Psoas muscle (tissue), 8 donors: ENCODE data around the gene MFNG. TPM values are rescaled to one million over a fixed set of nuclear protein-coding genes. Genes with fewer than 3 reads are reported as not detected.

Experiments used
- ATAC-seq, 4 donors: fragments of 200-7000 bp; cut with Tn5 transposase; one replicate each; pipeline ENCODE4 v1.9.1; 2020; ENCODE audit warnings: moderate library complexity in 3 of 4, mild to moderate bottlenecking in 2 of 4
- DNase-seq, 2 donors: peaks; one replicate each; pipeline ENCODE4 v3.0.0-alpha.2; 2020
- H3K27ac ChIP-seq: fragments of 200-600 bp; one replicate; pipeline ENCODE4 v1.8.0; 2022
- H3K27me3 ChIP-seq, 3 donors: fragments of 200-600 bp in 1 of 3; one replicate each; pipeline versions ENCODE4 v1.6.1 to v1.8.0; 2013 to 2022; ENCODE audit warnings: low read length in 2 of 3, mild to moderate bottlenecking in 2 of 3, moderate library complexity in 1 of 3; ENCODE audit not compliant: insufficient read depth in 3 of 3
- H3K36me3 ChIP-seq, 2 donors: fragments of 200-600 bp in 1 of 2; one replicate each; pipeline versions ENCODE4 v1.6.1 to v1.8.0; 2013 to 2022; ENCODE audit warnings: low read depth in 1 of 2, mild to moderate bottlenecking in 1 of 2, moderate library complexity in 1 of 2; ENCODE audit not compliant: insufficient read depth in 1 of 2
- H3K4me1 ChIP-seq: fragments of 200-600 bp; one replicate; pipeline ENCODE4 v1.8.0; 2022
- H3K4me3 ChIP-seq: fragments of 200-600 bp; one replicate; pipeline ENCODE4 v1.8.0; 2022; ENCODE audit warnings: mild to moderate bottlenecking
- H3K9me3 ChIP-seq: fragments of 200-600 bp; one replicate; pipeline ENCODE4 v1.8.0; 2022
- CTCF ChIP-seq: fragments of 200-600 bp; IDR thresholded peaks from one replicate; pipeline ENCODE4 v1.8.0; 2022; ENCODE audit warnings: antibody characterized with exemption
- WGBS, 3 donors: extraction: QIAGEN DNeasy Blood & Tissue Kit; methylation state at CpG; one replicate each; pipeline versions ENCODE4 v1.1.6 to v1.1.7; 2013; 5-methylcytosine and 5-hydroxymethylcytosine counted together
- intact Hi-C, 2 donors: fragments of 100-400 bp; cut with DNase I; formaldehyde crosslinking; loops; one replicate each; pipeline versions ENCODE4 v1.11.0 to v1.14.2; 2022
- polyA plus RNA-seq, 3 donors: library from polyadenylated mRNA; stranded (reverse); fragments of 200-250 nt; gene quantifications; one replicate each; pipeline ENCODE4 v1.2.3, GENCODE V29; 2013
- total RNA-seq, 4 donors: library from RNA; stranded (reverse); fragmentation: NEBNext Ultra II Directional in 2 of 4; extraction: Animal tissue kit (Norgen Biotek cat#: 25700) in 2 of 4; gene quantifications; one replicate each; pipeline versions ENCODE4 v1.2.1 to v1.2.4, GENCODE V29; 2021 to 2023
- donor health status: healthy with polysubstance abuse.
- donor health status: DM: no; HTN: no; CAD: no; lungs with moderate emphysema.
- donor health status: Bipolar disorder and iron deficiency.
- donor health status: healthy.
- donor health status: DM: yes; HTN: yes; CAD: no.
- donor health status: DM: no; HTN: no; CAD: no.
- donor health status: DM: no; HTN: no; CAD: no.
- donor health status: DM: yes; HTN: yes; CAD: no.

MFNG gene
- total and polyA plus RNA-seq, 7 donors, result 4.3 to 9.6 (median 8.0) TPM

DNA sequence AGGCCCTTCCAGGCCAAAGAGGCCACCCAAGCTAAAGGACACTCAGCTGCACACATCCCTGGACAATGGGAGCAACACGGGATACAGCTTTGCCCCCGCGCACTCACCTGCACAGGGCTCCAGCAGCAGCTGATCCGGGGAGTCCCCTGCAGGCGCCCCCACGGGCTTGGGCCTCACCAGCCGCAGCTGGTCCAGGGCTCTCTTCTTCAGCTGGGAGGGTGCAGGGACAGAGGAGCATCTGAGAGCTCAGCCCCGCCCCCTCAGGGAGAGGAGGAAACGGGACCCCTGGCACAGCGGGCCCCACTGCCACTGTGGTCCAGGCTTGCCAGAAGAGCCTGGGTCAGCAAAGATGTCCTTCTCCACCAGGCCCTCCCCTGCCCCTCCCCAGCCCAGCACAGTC lies 7.8 kb upstream of the MFNG start:
- intact Hi-C loops, result no loop called here
- Histone ChIP-seq H3K4me1 (no peaks in the 10 kb centered on the region), H3K27me3 (peaks cover 0 to 11% (median 0%) of the 10 kb centered on the region in 3 donors), H3K9me3 (no peaks in the 10 kb centered on the region), H3K4me3 (no peak overlapping the region), H3K36me3 (no peaks in the 10 kb centered on the region), H3K27ac (no peak overlapping the region)
- ATAC-seq, result no peak
- no peak for DNase-seq
- TF ChIP-seq CTCF, result no peak
- WGBS, 3 donors, result 85 to 89% (median 86%) methylated on average over 10 of the region's 10 CpGs

- ATAC-seq, result no peak
- Histone ChIP-seq H3K36me3 (no peaks in the 10 kb centered on the region), H3K27me3 (peaks cover 0 to 11% (median 0%) of the 10 kb centered on the region in 3 donors), H3K9me3 (no peaks in the 10 kb centered on the region), H3K27ac (no peak overlapping the region), H3K4me3 (no peak overlapping the region), H3K4me1 (no peaks in the 10 kb centered on the region)
- no peak for DNase-seq
- 74 to 76% (median 75%) methylated on average over 24 of the region's 24 CpGs for WGBS, 3 donors
- peak; percentile 4 for TF ChIP-seq CTCF
- intact Hi-C loops, result no loop called here
These were observed 6.5 kb upstream of the MFNG start for GRCh38 chr22:37492428-37493344.

DNA sequence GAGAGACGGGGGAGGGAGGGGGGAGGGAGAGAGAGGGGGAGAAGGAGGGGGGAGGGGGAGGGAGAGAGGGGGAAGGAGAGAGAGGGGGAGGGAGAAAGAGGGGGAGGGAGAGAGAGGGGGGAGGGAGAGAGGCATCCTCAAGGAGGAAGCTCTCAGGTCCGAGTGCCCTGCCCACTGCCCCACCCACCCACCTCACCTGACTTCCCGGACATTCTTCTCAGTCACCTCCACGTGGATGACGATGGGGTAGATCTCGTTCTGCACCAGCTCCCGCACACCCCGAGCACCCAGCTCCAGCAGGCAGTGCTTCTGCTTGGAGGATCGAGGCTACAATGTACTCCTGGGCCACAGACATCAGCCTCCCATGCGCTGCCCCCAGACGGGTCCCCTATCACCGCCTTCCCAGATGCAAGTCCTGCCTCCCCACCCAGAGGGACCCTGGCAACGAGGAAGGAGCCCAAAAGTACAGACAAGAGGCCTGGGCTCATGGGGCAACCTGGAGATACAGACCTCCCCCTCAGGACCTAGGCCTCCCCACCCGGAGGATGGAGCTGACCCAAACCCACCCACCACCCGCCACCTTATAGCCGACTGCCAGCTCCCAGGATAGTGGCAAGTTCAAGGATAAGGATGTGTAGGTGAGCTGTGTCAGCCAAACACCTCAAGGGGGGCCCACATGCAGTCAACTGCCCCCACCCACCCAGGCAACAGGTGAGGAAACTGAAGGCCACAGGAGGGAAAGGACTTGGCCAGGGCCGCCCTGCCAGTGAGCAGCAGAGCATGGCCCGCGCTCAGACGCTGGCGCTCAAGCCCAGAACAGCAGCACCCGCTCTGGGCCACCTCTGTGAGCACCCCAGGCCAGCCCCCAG lies 5.6 kb upstream of the MFNG start:
- H3K27ac ChIP-seq, result no peak overlapping the region
- H3K36me3 ChIP-seq, result no peaks in the 10 kb centered on the region
- intact Hi-C loops, result no loop called here
- H3K9me3 ChIP-seq, result no peaks in the 10 kb centered on the region
- WGBS, 3 donors, result 84 to 85% (median 85%) methylated on average over 21 of the region's 22 CpGs
- DNase-seq, result no peak
- ATAC-seq, result no peak
- H3K4me3 ChIP-seq, result no peak overlapping the region
- TF ChIP-seq CTCF, result no peak
- H3K4me1 ChIP-seq, result no peaks in the 10 kb centered on the region
- H3K27me3 ChIP-seq, result peaks cover 0 to 5% (median 0%) of the 10 kb centered on the region in 3 donors

DNA sequence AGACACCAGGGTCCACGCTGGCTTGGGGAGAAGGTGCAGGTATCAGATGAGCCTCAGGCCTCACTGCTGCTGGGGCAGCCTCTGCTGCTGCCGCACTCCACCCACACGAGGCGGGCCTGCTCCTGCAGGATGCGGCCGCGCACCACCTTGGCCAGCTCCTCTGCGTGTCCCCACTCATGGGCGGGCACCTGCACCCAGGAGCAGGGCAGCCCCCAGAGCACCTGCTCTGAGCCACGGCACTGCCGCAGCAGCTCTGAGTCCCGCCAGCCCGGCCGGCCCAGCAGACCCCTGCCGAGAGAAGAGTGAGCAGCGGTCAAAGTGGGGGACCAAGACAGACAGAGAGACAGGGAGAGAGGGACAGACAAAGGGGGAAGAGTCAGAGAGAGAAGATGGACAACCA lies 4.9 kb upstream of the MFNG start:
- peaks cover 0 to 5% (median 0%) of the 10 kb centered on the region in 3 donors for H3K27me3 ChIP-seq

More for the DNA sequence above, 4.9 kb upstream of the MFNG start:
- no peak overlapping the region for H3K4me3 ChIP-seq
- intact Hi-C loops, result no loop called here
- H3K36me3 ChIP-seq, result no peaks in the 10 kb centered on the region
- WGBS, 3 donors, result 88 to 90% (median 89%) methylated on average over 15 to 16 of the region's 16 CpGs
- ATAC-seq (no peak), DNase-seq (no peak)
- H3K4me1 ChIP-seq, result no peaks in the 10 kb centered on the region
- TF ChIP-seq CTCF, result no peak
- no peak overlapping the region for H3K27ac ChIP-seq
- H3K9me3 ChIP-seq, result no peaks in the 10 kb centered on the region
